WTC11 (cell line): ENCODE data around the gene DCUN1D3. TPM values are rescaled to one million over a fixed set of nuclear protein-coding genes. Genes with fewer than 3 reads are reported as not detected.

Experiments
- ATAC-seq: fragments of 200-7000 bp; cut with Tn5 transposase; 2 replicates; pipeline ENCODE4 v1.10.0; 2021; ENCODE audit warnings: mild to moderate bottlenecking, moderate library complexity
- CTCF ChIA-PET: fragments of 300-600 bp; sonication (Branson Sonifier 250); formaldehyde crosslinking; loops from one replicate; lab custom pipeline; 2021; ENCODE audit warnings: antibody characterized with exemption; lab: Charles Lee
- POLR2A ChIA-PET: fragments of 350-600 bp; sonication (Branson Sonifier 250); formaldehyde crosslinking; loops from one replicate; lab custom pipeline; 2021; ENCODE audit warnings: antibody characterized with exemption; lab: Charles Lee
- DNase-seq: peaks from one replicate; pipeline ENCODE4 v3.0.0; 2021; ENCODE audit warnings: low spot score
- H3K27ac Mint-ChIP-seq: 2 replicates; pipeline ENCODE4 v1.8.0; 2021; ENCODE audit warnings: mixed read lengths
- H3K27me3 Mint-ChIP-seq: 2 replicates; pipeline ENCODE4 v1.8.0; 2021; ENCODE audit warnings: low read depth, mild to moderate bottlenecking, moderate library complexity, mixed read lengths
- H3K36me3 Mint-ChIP-seq: 2 replicates; pipeline ENCODE4 v1.8.0; 2021; ENCODE audit warnings: mixed read lengths
- H3K4me1 Mint-ChIP-seq: 2 replicates; pipeline ENCODE4 v1.8.0; 2022; ENCODE audit warnings: mixed read lengths
- H3K4me3 Mint-ChIP-seq: 2 replicates; pipeline ENCODE4 v1.8.0; 2021; ENCODE audit warnings: mild to moderate bottlenecking, moderate library complexity, mixed read lengths
- H3K9me3 Mint-ChIP-seq: 2 replicates; pipeline ENCODE4 v1.8.0; 2021; ENCODE audit warnings: mixed read lengths
- ARID4B ChIP-seq: sonication (generic); formaldehyde crosslinking; IDR thresholded peaks from 2 replicates; pipeline ENCODE4 v1.8.0; 2023; ENCODE audit warnings: missing genetic modification reagents, mild to moderate bottlenecking, borderline replicate concordance
- ATF1 ChIP-seq: sonication (generic); formaldehyde crosslinking; IDR thresholded peaks from 2 replicates; pipeline ENCODE4 v1.8.1; 2023; ENCODE audit warnings: mild to moderate bottlenecking, moderate library complexity, missing genetic modification reagents
- ATF2 ChIP-seq: sonication (generic); formaldehyde crosslinking; IDR thresholded peaks from 2 replicates; pipeline ENCODE4 v1.8.1; 2022; ENCODE audit warnings: low read depth, missing genetic modification reagents, borderline replicate concordance
- ETV6 ChIP-seq: sonication (generic); formaldehyde crosslinking; IDR thresholded peaks from 2 replicates; pipeline ENCODE4 v1.8.1; 2022; ENCODE audit warnings: mild to moderate bottlenecking, missing genetic modification reagents
- FOXP4 ChIP-seq: sonication (generic); formaldehyde crosslinking; IDR thresholded peaks from 2 replicates; pipeline ENCODE4 v1.8.0; 2022; ENCODE audit warnings: mild to moderate bottlenecking, missing genetic modification reagents
- GTF2I ChIP-seq: fragments of 250-450 bp; sonication (Bioruptor Pico); conservative IDR thresholded peaks from 2 replicates; pipeline ENCODE4 v1.4.0; 2021; ENCODE audit warnings: mild to moderate bottlenecking
- IRF1 ChIP-seq: sonication (generic); formaldehyde crosslinking; IDR thresholded peaks from 2 replicates; pipeline ENCODE4 v1.8.0; 2023; ENCODE audit warnings: missing genetic modification reagents
- MAX ChIP-seq: sonication (generic); formaldehyde crosslinking; IDR thresholded peaks from 2 replicates; pipeline ENCODE4 v1.8.0; 2022; ENCODE audit warnings: mild to moderate bottlenecking, missing genetic modification reagents
- MLX ChIP-seq: sonication (generic); formaldehyde crosslinking; IDR thresholded peaks from 2 replicates; pipeline ENCODE4 v1.8.1; 2023; ENCODE audit warnings: mild to moderate bottlenecking, missing genetic modification reagents, moderate library complexity
- NFATC4 ChIP-seq: fragments of 250-450 bp; sonication (Bioruptor Pico); IDR thresholded peaks from 2 replicates; pipeline ENCODE4 v1.9.0; 2021; ENCODE audit warnings: mild to moderate bottlenecking
- NFE2L1 ChIP-seq: sonication (generic); formaldehyde crosslinking; IDR thresholded peaks from 2 replicates; pipeline ENCODE4 v1.8.1; 2023; ENCODE audit warnings: missing genetic modification reagents
- NR2C2 ChIP-seq: sonication (generic); formaldehyde crosslinking; IDR thresholded peaks from 2 replicates; pipeline ENCODE4 v1.8.0; 2022; ENCODE audit warnings: mild to moderate bottlenecking, missing genetic modification reagents
- PREB ChIP-seq: sonication (generic); formaldehyde crosslinking; IDR thresholded peaks from 2 replicates; pipeline ENCODE4 v1.8.1; 2022; ENCODE audit warnings: mild to moderate bottlenecking, missing genetic modification reagents, moderate library complexity, borderline replicate concordance
- RELA ChIP-seq: sonication (generic); formaldehyde crosslinking; IDR thresholded peaks from 2 replicates; pipeline ENCODE4 v1.8.1; 2022; ENCODE audit warnings: missing genetic modification reagents, mild to moderate bottlenecking, borderline replicate concordance
- RORB ChIP-seq: fragments of 250-450 bp; sonication (Bioruptor Pico); IDR thresholded peaks from 2 replicates; pipeline ENCODE4 v1.9.0; 2021; ENCODE audit warnings: mild to moderate bottlenecking
- SMAD3 ChIP-seq: sonication (generic); formaldehyde crosslinking; IDR thresholded peaks from 2 replicates; pipeline ENCODE4 v1.8.0; 2022; ENCODE audit warnings: missing genetic modification reagents, mild to moderate bottlenecking, borderline replicate concordance
- SP1 ChIP-seq: sonication (generic); formaldehyde crosslinking; conservative IDR thresholded peaks from 2 replicates; pipeline ENCODE4 v1.8.1; 2022; ENCODE audit warnings: missing genetic modification reagents
- TCF7 ChIP-seq: sonication (generic); formaldehyde crosslinking; IDR thresholded peaks from 2 replicates; pipeline ENCODE4 v1.8.0; 2022; ENCODE audit warnings: mild to moderate bottlenecking, low read depth, missing genetic modification reagents, moderate library complexity
- TEAD4 ChIP-seq: sonication (generic); formaldehyde crosslinking; IDR thresholded peaks from 2 replicates; pipeline ENCODE4 v1.8.0; 2022; ENCODE audit warnings: mild to moderate bottlenecking, missing genetic modification reagents
- ZBTB43 ChIP-seq: sonication (generic); formaldehyde crosslinking; IDR thresholded peaks from 2 replicates; pipeline ENCODE4 v1.8.1; 2023; ENCODE audit warnings: mild to moderate bottlenecking, missing genetic modification reagents
- ZNF121 ChIP-seq: sonication (generic); formaldehyde crosslinking; IDR thresholded peaks from 2 replicates; pipeline ENCODE4 v1.8.0; 2023; ENCODE audit warnings: missing genetic modification reagents
- ZNF671 ChIP-seq: fragments of 250-450 bp; sonication (Bioruptor Pico); IDR thresholded peaks from 2 replicates; pipeline ENCODE4 v1.8.0; 2021; ENCODE audit warnings: mild to moderate bottlenecking
- total RNA-seq: library from RNA; stranded (reverse); gene quantifications from 3 replicates; pipeline ENCODE4 v1.2.3, GENCODE V29; 2021

DCUN1D3 gene
- total RNA-seq, 1 experiment from 2014 or later = 14.7 TPM

- no peak for TF ChIP-seq SMAD3
- TF ChIP-seq ZNF121 = no peak
- no peak for TF ChIP-seq NFE2L1
- TF ChIP-seq PREB (CRISPR knock-in tag) = no peak
- TF ChIP-seq NFATC4 (CRISPR knock-in tag) = no peak
- TF ChIP-seq ZNF671 = no peak
- TF ChIP-seq ATF2 = no peak
- no peak for TF ChIP-seq MLX (CRISPR knock-in tag)
Observed at GRCh38 chr16:20883554-20884239, 16.5 kb downstream of the DCUN1D3 start (continued).

GRCh38 chr16:20881503-20881878 lies 18.7 kb downstream of the DCUN1D3 start:
- ATAC-seq = no peak
- Mint-ChIP-seq H3K4me3 (no peak overlapping the region), H3K27me3 (no peaks in the 10 kb centered on the region), H3K27ac (no peak overlapping the region), H3K36me3 (peaks cover 10% of the 10 kb centered on the region; the same call in 1 of the 2 replicates), H3K4me1 (peaks cover 31% of the 10 kb centered on the region)
- POLR2A ChIA-PET = no interaction called here
- TF ChIP-seq FOXP4 (CRISPR knock-in tag) = no peak
- no peak for TF ChIP-seq RELA (CRISPR knock-in tag)
- no peak for TF ChIP-seq IRF1 (CRISPR knock-in tag)
- no peak for TF ChIP-seq ATF1 (CRISPR knock-in tag)
- no peak for TF ChIP-seq MLX (CRISPR knock-in tag)
- no peak for TF ChIP-seq ETV6 (CRISPR knock-in tag)
- TF ChIP-seq SP1 (CRISPR knock-in tag) = no peak
- TF ChIP-seq GTF2I (CRISPR knock-in tag) = no peak
- no peak for TF ChIP-seq RORB (CRISPR knock-in tag)
- TF ChIP-seq TEAD4 (CRISPR knock-in tag) = no peak
- no peak for TF ChIP-seq NR2C2
- TF ChIP-seq ZNF671 = no peak
- TF ChIP-seq ARID4B = no peak
- no peak for TF ChIP-seq MAX (CRISPR knock-in tag)
- TF ChIP-seq TCF7 (CRISPR knock-in tag) = no peak
- TF ChIP-seq ZBTB43 (CRISPR knock-in tag) = no peak
- TF ChIP-seq, all 79 proteins: peak for 0
- CTCF ChIA-PET = no interaction called here
- DNase-seq = no peak
- 0 out of 2 replicates have a peak, but pooled peaks cover 2% of the 10 kb centered on the region for H3K9me3 Mint-ChIP-seq
